Aorta (tissue), 5 donors: ENCODE measurements around the gene OCIAD2. TPM values are rescaled to one million over a fixed set of nuclear protein-coding genes. Genes with fewer than 3 reads are reported as not detected.
A peak's percentile ranks its signal among the peaks of the same experiment; 100 is the strongest.

Experiments used
- ATAC-seq: fragments of 200-7000 bp; cut with Tn5 transposase; one replicate; pipeline ENCODE4 v1.9.1; 2022; ENCODE audit warnings: moderate library complexity; ENCODE audit not compliant: low FRiP score
- DNase-seq, 2 donors: peaks; one replicate each; pipeline ENCODE4 v3.0.0-alpha.2; 2020
- H3K27ac ChIP-seq, 2 donors: one replicate each; pipeline ENCODE4 v1.5.1; 2013; ENCODE audit warnings: low read length in 2 of 2, mild to moderate bottlenecking in 2 of 2, moderate library complexity in 2 of 2, control low read depth in 1 of 2, inconsistent platforms in 1 of 2, low read depth in 1 of 2
- H3K27me3 ChIP-seq, 2 donors: one replicate each; pipeline ENCODE4 v1.6.1; 2013; ENCODE audit warnings: control low read depth in 1 of 2, low read length in 1 of 2, mild to moderate bottlenecking in 1 of 2, moderate library complexity in 1 of 2; ENCODE audit not compliant: insufficient read depth in 2 of 2, control insufficient read depth in 1 of 2
- H3K36me3 ChIP-seq, 2 donors: one replicate each; pipeline ENCODE4 v1.6.1; 2013; ENCODE audit warnings: control low read depth in 1 of 2, low read length in 1 of 2, mild to moderate bottlenecking in 1 of 2; ENCODE audit not compliant: insufficient read depth in 2 of 2, control insufficient read depth in 1 of 2
- H3K4me1 ChIP-seq, 2 donors: one replicate each; pipeline ENCODE4 v1.6.1; 2013; ENCODE audit warnings: low read length in 2 of 2, control low read depth in 1 of 2, mild to moderate bottlenecking in 1 of 2, moderate library complexity in 1 of 2; ENCODE audit not compliant: insufficient read depth in 2 of 2, control insufficient read depth in 1 of 2
- H3K4me3 ChIP-seq, 2 donors: one replicate each; pipeline ENCODE4 v1.5.1; 2013; ENCODE audit warnings: low read length in 2 of 2, control low read depth in 1 of 2, mild to moderate bottlenecking in 1 of 2
- H3K9me3 ChIP-seq: one replicate; pipeline ENCODE4 v1.6.1; 2013; ENCODE audit warnings: mild to moderate bottlenecking, low read length; ENCODE audit not compliant: control insufficient read depth
- WGBS, 2 donors: extraction: QIAGEN DNeasy Blood & Tissue Kit; methylation state at CpG; one replicate each; pipeline ENCODE4 v1.1.7; 2013; 5-methylcytosine and 5-hydroxymethylcytosine counted together
- intact Hi-C, 2 donors: fragments of 100-400 bp; cut with DNase I; formaldehyde crosslinking; loops; one replicate each; pipeline versions ENCODE4 v1.14.2 to v1.15.0; 2022
- polyA plus RNA-seq, 2 donors: library from polyadenylated mRNA; stranded (reverse); fragments of 200-250 nt; gene quantifications; one replicate each; pipeline ENCODE4 v1.2.3, GENCODE V29; 2013
- total RNA-seq, 2 donors: library from RNA; stranded (reverse); fragmentation: NEBNext Ultra II Directional; extraction: Animal tissue kit (Norgen Biotek cat#: 25700); gene quantifications; one replicate each; pipeline ENCODE4 v1.2.1, GENCODE V29; 2021
- donor health status: healthy with polysubstance abuse.
- donor health status: Bipolar disorder and iron deficiency.
- donor health status: DM: no; HTN: no; CAD: no.
- donor health status: DM: no; HTN: no; CAD: no.
- donor health status: DM: yes; HTN: yes; CAD: no.

OCIAD2 gene
- total and polyA plus RNA-seq, 4 donors: 19.7 to 65.9 (median 23.6) TPM

DNA sequence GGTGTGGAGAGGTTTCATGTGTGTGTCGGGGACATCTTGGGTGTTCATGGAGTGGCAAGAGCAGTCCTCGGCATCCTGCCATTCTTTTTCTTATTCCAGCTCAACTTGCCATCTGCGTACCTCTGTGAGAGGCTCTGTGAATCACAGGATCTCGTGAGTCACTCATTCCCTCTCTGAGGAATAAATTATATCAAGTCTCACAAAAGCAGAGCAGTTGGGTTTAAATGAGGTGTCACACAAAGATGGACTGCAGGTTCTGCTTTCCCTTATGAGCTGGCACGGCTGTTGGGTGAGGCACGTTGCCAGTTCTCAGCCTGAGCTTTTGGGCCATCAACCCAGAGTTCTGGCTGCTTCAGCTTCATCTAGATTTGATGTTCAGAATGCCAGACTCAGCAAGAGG is 6.8 kb upstream of the OCIAD2 start:
- Histone ChIP-seq H3K4me3 (no peak overlapping the region), H3K36me3 (no peaks in the 10 kb centered on the region), H3K27ac (no peak overlapping the region), H3K27me3 (no peaks in the 10 kb centered on the region), H3K9me3 (no peaks in the 10 kb centered on the region), H3K4me1 (no peaks in the 10 kb centered on the region)
- intact Hi-C loops: no loop called here
- 54 to 60% methylated on average over 6 of the region's 6 CpGs for WGBS, 2 donors
- ATAC-seq (no peak), DNase-seq (no peak)

DNA sequence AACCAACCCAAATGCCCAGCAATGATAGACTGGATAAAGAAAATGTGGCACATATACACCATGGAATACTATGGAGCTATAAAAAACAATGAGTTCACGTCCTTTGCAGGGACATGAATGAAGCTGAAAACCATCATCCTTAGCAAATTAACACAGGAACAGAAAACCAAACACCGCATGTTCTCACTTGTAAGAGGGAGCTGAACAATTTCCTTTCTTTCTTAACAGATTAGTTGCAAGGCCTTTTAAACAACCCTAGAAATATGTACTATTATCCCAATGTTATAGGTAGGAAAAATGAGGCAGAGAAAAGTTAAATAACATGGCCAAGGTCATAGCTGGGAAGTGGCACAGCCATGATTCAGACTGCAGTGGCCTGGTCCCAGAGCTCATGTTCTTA is 5.8 kb upstream of the OCIAD2 start:
- H3K4me3 ChIP-seq: no peak overlapping the region
- WGBS, 2 donors: 80 to 92% methylated on average over 2 of the region's 2 CpGs
- H3K27me3 ChIP-seq: no peaks in the 10 kb centered on the region
- H3K9me3 ChIP-seq: no peaks in the 10 kb centered on the region
- intact Hi-C loops: no loop called here
- no peaks in the 10 kb centered on the region for H3K36me3 ChIP-seq
- DNase-seq (no peak), ATAC-seq (no peak)
- no peaks in the 10 kb centered on the region for H3K4me1 ChIP-seq
- H3K27ac ChIP-seq: no peak overlapping the region

DNA sequence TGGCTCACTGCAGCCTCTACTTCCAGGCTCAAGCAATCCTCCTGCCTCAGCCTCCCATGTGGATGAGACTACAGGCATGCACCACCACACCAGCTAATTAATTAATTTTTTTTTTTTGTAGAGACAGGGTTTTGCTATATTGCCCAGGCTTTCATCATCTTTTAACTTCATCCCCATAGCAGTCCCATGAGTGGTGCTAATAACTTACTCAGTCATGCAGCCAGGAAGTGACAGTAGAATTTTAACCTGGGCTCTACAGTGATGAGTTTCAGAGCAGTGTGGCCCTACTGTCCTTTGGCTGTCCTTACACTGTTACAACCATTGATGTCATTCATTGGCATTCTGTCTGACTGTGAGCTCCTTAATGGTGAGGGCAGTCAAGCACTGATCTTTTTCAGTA is 3.9 kb upstream of the OCIAD2 start:
- ATAC-seq: no peak
- intact Hi-C loops: no loop called here
- no peaks in the 10 kb centered on the region for H3K9me3 ChIP-seq
- no peaks in the 10 kb centered on the region for H3K4me1 ChIP-seq
- H3K4me3 ChIP-seq: no peak overlapping the region
- no peak for DNase-seq
- H3K27me3 ChIP-seq: no peaks in the 10 kb centered on the region
- no peak overlapping the region for H3K27ac ChIP-seq
- no peaks in the 10 kb centered on the region for H3K36me3 ChIP-seq

DNA sequence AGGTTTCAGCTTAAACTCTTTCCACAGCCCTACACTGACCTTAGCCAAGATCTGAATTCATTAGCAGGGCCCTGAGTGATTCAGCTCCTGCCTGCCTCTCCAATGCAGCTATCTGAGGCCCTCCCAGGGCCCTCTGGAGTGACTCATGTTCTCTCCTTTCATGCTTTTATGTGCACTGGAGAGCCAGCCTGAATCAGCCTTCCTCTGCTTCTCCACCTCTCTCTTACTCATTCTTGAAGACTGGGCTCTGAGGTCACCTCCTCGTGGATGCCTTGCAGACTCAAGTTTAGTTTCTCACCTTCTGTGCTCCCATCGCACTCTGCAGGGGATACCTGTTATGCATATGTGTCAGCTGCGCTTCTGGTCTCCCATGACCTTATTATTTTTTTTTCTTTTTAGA is 3.1 kb upstream of the OCIAD2 start:
- ATAC-seq (peak; percentile 58), DNase-seq (peak; percentile 77 to 80)
- no peaks in the 10 kb centered on the region for H3K27me3 ChIP-seq
- intact Hi-C loops: loop anchor here in 1 of 2 donors (5.0 to 10.0 kb wide), 3 partner anchors 38 to 135 kb away; no protein-coding TSS in a partner anchor
- H3K4me3 ChIP-seq: no peak overlapping the region
- H3K4me1 ChIP-seq: no peaks in the 10 kb centered on the region
- no peaks in the 10 kb centered on the region for H3K36me3 ChIP-seq
- 64 to 66% methylated on average over 3 of the region's 3 CpGs for WGBS, 2 donors
- no peak overlapping the region for H3K27ac ChIP-seq
- no peaks in the 10 kb centered on the region for H3K9me3 ChIP-seq

DNA sequence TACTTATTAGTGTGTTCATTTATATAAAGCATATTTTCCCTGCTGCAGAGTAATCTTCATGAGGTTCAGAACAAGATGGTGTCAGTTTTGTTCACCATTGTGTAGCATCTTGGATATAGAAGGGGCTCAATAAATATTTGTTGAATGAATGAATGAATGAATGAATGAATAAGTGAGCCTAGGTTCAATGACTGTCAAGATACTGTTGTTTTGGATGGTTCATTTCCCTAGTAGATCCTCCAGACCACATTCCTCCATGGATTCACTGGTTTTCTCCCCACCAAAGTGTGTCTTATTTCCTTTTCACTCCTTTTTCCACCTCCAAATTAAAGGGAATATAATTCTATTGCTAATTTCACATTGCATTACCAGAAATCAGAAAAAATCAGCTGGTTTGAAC is 2.1 kb upstream of the OCIAD2 start:
- Histone ChIP-seq H3K4me1 (no peaks in the 10 kb centered on the region), H3K27ac (no peak overlapping the region), H3K36me3 (no peaks in the 10 kb centered on the region), H3K4me3 (no peak overlapping the region), H3K9me3 (no peaks in the 10 kb centered on the region), H3K27me3 (no peaks in the 10 kb centered on the region)
- intact Hi-C loops: loop anchor here in 1 of 2 donors (5.0 to 10.0 kb wide), 3 partner anchors 39 to 134 kb away; no protein-coding TSS in a partner anchor
- no peak for ATAC-seq
- no peak for DNase-seq

DNA sequence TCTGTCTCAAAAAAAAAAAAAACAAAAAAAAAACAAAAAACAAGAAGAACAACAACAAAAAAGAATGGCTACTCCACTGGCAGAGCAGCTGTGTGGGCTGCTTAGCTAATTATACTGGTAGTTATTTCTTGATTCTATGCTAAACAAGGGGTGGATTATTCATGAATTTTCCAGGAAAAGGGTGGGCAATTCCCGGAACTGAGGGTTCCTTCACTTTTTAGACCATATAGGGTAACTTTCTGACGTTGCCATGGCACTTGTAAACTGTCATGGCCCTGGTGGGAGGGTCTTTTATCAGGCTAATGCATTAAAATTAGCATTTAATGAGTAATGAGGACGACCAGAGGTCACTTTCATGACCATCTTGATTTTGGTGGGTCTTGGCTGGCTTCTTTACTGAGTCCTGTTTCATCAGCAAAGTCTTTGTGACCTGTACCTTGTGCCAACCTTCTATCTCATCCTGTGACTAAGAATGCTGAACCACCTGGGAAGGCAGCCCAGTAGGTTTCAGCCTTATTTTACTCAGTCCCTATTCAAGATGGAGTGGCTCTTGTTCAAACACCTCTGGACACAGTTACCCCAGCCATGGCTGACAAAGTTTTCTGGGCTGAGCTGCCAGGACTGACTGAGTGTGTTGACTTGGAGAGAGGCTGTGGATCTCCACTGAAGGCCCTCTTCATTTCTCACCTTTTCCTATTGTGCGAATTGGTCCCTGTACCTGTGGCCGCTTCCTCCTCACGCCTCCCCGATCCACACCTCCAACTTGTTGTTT is 1.3 kb upstream of the OCIAD2 start:
- intact Hi-C loops: loop anchor here in 1 of 2 donors (5.0 to 10.0 kb wide), 3 partner anchors 39 to 133 kb away; no protein-coding TSS in a partner anchor
- Histone ChIP-seq H3K27ac (no peak overlapping the region), H3K9me3 (no peaks in the 10 kb centered on the region), H3K36me3 (no peaks in the 10 kb centered on the region), H3K27me3 (no peaks in the 10 kb centered on the region), H3K4me1 (no peaks in the 10 kb centered on the region), H3K4me3 (no peak overlapping the region)
- ATAC-seq (no peak), DNase-seq (no peak)
- 93 to 94% methylated on average over 7 of the region's 7 CpGs for WGBS, 2 donors

DNA sequence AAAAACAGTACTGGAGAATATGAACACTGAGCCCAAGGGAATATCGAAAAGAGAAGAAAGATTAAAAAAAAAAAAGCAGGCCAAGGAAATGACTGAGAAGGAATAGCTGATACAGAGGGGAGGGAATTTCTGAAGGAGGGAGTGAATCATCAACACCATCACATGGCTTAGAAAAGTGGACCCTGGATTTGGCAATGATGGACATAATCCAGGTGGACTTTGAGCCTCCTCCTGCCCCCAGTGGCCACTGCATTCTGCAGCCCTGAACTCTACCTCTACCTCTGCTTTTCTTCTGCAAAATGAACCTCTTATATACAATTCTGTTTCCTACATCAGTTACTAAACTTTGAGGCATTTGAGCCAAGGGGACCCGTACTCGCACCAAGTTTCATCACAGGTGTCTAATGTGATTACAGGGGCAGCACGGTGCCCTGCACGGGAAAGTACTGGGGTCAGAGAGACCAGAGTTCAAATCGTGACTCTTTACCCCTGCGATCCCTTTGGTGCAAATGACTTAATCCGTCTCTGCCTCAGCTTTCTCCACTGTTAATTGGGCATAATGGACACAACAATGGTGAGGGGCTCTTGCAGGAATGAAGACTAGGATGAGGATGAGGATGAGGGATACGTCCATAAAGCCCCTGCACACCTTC is 1.1 kb downstream of the OCIAD2 start:
- 80 to 87% methylated on average over 9 of the region's 9 CpGs for WGBS, 2 donors
- DNase-seq (no peak), ATAC-seq (no peak)
- H3K27ac ChIP-seq: no peak overlapping the region
- H3K4me3 ChIP-seq: no peak overlapping the region
- peaks cover 0 to 5% of the 10 kb centered on the region in 2 donors for H3K36me3 ChIP-seq
- no peaks in the 10 kb centered on the region for H3K4me1 ChIP-seq
- no peaks in the 10 kb centered on the region for H3K9me3 ChIP-seq
- intact Hi-C loops: loop anchor here in 1 of 2 donors (5.0 to 10.0 kb wide), 3 partner anchors 42 to 131 kb away; no protein-coding TSS in a partner anchor
- H3K27me3 ChIP-seq: no peaks in the 10 kb centered on the region

DNA sequence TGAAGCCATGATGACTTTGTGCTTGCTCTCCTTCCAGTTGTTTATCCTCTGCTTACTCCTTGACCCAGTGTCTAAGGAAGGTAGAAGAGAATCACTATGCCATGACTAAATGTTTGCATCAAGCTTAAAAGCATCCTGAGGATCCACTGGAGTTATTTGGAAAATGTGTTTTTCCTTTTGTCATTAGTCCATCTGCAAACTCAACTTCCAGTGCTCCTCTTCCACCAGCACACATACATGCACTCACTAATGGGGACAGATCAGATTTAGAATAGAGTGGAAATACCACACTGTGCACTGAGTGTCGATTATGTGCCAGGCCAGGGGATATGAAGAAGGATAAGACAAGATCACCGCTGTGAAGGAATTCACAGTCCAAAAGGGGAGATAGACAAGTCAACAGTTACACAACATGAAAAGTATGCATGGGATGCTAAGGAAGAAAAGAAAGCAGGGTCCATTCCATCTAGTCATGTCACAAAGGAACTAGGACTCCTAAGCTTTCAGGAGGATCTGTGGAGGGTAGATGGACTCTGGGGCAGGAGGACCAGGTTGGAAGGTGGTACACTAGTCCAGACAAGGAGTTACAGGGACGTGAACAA is 1.9 kb downstream of the OCIAD2 start:
- H3K27ac ChIP-seq: no peak overlapping the region
- H3K4me3 ChIP-seq: no peak overlapping the region
- ATAC-seq (no peak), DNase-seq (no peak)
- H3K36me3 ChIP-seq: peaks cover 0 to 8% of the 10 kb centered on the region in 2 donors
- no peaks in the 10 kb centered on the region for H3K27me3 ChIP-seq
- intact Hi-C loops: loop anchor here in 1 of 2 donors (5.0 to 10.0 kb wide), 3 partner anchors 43 to 130 kb away; no protein-coding TSS in a partner anchor
- 86 to 93% methylated on average over 3 of the region's 3 CpGs for WGBS, 2 donors
- no peaks in the 10 kb centered on the region for H3K9me3 ChIP-seq
- no peaks in the 10 kb centered on the region for H3K4me1 ChIP-seq
